GM15510 (cell line): ENCODE data around the gene NSUN7.

Experiments used
- POLR2A ChIP-seq: IDR thresholded peaks from 3 replicates; pipeline ENCODE4 v1.6.1; 2011; ENCODE audit warnings: borderline replicate concordance; ENCODE audit not compliant: insufficient read length; ENCODE audit errors: extremely low read depth

NSUN7 gene

DNA sequence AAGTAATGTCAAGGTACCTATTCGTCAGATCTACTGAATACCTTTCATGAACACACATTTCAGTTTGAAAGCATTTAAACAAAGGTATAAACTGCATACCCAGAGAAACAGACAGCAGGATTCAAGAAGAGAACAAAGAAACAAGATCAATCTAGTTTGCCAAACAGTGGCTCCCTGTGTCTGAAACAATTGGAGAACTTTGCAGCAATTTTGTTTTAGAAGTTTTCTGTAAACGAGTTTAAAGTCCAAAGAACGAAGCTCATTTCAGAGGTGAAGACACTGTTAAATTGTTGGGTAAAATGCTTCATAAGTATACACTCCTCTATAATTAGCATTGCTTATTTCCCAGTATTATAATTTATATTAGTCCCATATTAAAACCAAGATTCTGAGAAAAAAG is 21.4 kb upstream of the NSUN7 start:
- TF ChIP-seq POLR2A: no peak

GRCh38 chr4:40729555-40729954 is 20.2 kb upstream of the NSUN7 start:
- no peak for TF ChIP-seq POLR2A

DNA sequence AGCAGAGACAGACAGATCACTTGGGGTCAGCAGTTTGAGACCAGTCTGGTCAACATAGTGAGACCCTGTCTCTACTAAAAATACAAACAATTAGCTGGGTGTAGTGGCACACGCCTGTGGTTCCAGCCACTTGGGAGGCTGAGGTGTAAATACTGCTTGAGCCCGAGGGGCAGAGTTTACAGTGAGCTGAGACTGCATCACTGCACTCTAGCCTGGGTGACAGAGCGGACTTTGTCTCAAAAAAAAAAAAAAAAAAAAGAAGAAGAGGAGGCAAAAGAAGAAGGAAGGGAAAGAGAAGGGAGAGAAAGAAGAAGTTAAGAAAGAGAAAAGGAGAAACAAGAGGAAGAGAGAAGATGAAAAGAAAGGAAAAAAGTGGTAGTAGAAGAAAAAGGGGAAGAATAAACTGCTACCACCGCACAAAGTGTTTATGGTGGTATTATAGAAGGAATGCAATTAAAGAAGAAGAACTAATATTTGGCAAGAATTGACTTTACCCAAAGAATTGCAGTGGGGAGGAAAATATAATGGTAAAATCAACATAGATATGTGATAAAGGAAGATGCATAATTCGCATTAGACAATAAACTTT is 19.6 kb upstream of the NSUN7 start:
- no peak for TF ChIP-seq POLR2A

GRCh38 chr4:40731361-40731760 is 18.4 kb upstream of the NSUN7 start:
- no peak for TF ChIP-seq POLR2A

DNA sequence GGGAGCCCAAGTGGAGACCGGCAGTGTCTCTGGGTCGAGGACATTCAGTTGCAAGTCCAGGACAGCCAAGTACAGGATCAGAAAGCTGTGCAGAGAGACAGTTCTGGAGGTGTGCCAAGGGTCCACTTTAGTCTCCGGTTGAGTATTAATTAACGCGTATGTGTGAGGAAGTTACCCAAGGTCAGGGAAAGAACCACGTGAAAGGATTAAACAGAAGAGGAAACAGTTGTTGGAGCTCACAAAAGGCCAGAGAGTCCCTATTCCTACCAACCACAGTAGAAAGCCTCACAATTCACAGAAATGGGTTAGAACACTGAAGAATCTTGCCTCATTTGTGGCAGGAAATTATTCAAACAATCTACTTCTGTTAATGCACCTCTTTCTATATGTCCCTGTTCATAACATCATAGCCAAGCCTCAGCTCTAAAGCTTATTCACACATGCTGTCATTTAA is 17.9 kb upstream of the NSUN7 start:
- TF ChIP-seq POLR2A: no peak

DNA sequence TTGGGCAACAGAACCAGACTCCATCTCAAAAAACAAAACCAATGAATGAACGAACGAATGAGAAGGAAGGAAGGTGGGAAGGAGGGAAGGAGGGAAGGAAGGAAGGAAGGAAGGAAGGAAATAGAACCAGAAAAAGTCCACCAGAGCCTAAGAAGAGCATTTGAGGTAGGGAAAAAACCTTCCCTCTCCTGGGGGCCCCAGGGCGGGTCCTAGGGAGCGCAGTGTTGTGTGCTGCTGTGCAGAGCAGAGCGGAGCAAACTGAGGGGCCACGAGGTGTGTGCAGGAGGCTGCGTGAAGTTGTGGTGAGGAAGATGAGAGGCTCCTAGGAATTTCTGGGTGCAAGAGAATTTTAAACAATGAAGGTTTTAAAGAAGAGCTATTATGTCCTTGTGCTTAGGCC is 16.0 kb upstream of the NSUN7 start:
- TF ChIP-seq POLR2A: no peak

DNA sequence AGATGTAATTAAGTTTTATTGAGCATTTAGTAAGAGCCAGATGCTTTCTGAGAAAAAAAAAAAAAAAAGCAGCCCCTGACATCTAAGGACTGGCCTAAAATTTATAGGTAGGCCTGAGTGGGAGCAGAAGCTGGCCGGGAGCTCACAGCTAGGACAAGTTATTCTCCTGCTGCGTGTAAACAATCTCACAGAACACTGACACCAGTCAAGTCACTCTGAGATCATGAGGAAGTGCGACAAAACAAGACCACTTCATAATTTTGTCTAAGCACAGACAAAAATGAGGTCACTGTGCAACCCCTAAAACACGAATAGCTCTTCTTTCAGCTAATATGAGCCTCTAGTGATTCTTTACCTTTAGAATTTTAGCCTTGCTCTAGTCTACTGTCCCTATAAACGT is 15.3 kb upstream of the NSUN7 start:
- TF ChIP-seq POLR2A: no peak

DNA sequence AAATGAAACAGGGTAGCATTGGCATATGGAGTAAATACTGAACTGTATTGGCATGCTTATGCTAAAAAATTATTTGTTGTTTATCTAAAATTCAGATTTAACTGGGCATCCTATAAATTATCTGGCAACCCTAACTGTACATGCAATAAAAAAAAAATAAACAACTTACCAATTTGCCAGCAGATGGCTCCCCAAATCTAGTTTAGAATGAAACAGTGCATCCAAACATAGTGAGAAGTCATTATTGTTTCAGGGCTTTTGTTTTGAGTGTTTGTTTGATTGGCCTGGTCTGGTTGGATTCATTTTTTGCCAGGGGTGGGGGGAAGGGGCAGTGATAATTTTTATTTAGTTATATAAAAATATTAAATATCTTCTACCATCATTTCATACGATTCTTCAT is 12.8 kb upstream of the NSUN7 start:
- TF ChIP-seq POLR2A: no peak

DNA sequence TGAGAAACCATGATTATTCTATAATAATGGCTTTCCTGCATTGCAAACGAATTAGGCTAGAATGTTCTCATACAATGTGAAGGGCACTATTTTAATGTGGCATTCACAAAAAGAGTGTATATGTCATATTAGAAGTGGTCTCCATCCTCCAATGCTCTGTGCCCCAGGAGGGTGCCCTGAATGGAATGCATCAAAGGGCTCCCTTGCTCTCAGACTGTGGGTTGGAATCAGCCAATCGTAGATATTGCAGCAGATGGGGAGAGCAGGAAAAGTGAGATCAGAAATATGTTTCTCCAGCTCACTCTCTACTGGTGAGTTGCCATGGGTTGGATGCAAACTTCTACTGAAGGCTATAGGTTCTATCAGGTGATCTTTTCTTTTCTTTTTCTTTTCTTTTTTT is 11.9 kb upstream of the NSUN7 start:
- no peak for TF ChIP-seq POLR2A

GRCh38 chr4:40739347-40739746 is 10.4 kb upstream of the NSUN7 start:
- no peak for TF ChIP-seq POLR2A

- TF ChIP-seq POLR2A: no peak
Observed at GRCh38 chr4:40744218-40744617, 5.5 kb upstream of the NSUN7 start.

DNA sequence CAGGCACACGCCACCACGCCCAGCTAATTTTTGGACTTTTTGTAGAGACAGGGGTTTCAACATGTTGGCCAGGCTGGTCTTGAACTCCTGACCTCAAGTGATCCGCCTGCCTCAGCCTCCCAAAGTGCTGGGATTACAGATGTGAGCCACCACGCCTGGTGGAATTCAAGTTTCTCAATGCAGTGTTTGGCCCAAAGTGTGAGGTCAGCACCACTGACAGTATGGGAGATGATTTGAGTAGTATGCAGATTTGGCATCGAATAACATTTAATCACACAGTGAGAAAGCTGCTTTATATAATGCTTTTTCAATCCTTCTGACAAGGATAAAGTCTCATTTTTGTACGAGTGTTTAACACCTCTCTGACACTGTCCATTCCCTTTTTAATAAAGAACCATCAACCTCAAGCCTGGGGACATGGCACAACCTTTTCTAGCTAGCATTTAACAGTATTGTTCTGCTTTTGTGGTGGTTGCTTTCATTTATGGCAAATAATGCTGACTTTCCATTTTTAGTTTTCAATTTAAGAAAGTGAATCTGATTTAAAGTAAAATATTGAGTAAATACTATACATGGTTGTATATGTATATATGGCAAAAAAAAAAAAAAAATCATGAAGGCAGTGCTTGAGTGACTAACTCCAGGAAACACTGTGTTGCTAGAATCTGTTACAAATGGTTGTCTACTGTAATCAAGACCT is 4.3 kb upstream of the NSUN7 start:
- no peak for TF ChIP-seq POLR2A

DNA sequence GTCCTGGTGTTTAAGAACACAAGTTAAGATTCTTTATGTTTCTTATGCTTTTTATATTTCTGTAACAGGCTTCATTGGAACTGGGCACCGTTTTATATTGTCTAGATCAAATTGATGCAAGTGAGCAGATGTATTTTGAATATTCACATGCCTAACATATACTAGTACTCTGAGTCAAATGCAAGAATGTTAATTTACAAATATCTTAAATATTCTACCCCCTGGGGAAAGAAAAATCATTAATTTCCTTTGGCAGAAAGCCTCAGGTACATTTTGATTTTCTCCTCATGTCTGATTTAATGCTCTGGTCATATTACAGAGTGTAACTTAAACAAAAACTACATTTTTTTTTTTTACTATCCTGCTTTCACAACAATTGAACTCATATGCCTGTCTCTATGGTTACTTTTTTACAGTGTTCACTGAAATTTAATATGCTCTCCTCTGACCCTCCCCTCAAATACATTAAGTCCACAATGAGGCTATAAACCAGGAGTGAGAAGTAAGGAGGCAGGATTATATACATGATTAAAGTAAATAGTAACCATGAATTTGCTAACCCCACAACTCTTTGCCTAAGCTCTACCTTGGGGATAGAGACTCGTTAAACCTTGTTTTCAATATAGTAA is 2.4 kb upstream of the NSUN7 start:
- no peak for TF ChIP-seq POLR2A

- no peak for TF ChIP-seq POLR2A
Observed at GRCh38 chr4:40750461-40751258, 905 bp downstream of the NSUN7 start.

- TF ChIP-seq POLR2A: no peak
Observed at GRCh38 chr4:40755616-40756015, 5.9 kb downstream of the NSUN7 start.
